GM19395 (cell line): ENCODE measurements around the gene FICD.
A peak's percentile ranks its signal among the peaks of the same experiment; 100 is the strongest.

Experiments
- ATAC-seq: cut with Tn5 transposase; IDR thresholded peaks from one replicate; pipeline ENCODE4 v1.9.1; 2021; ENCODE audit warnings: mild to moderate bottlenecking, moderate library complexity; ENCODE audit not compliant: unreplicated experiment

FICD gene

GRCh38 chr12:108565146-108565545 lies 50.1 kb downstream of the FICD start:
- ATAC-seq = no peak

GRCh38 chr12:108565976-108566375 lies 50.9 kb downstream of the FICD start:
- ATAC-seq = no peak

- no peak for ATAC-seq
Measured at GRCh38 chr12:108566452-108566851, 51.4 kb downstream of the FICD start.

GRCh38 chr12:108567406-108568337 lies 52.6 kb downstream of the FICD start:
- no peak for ATAC-seq

- ATAC-seq = peak; percentile 78
Measured at GRCh38 chr12:108568338-108569154, 53.5 kb downstream of the FICD start.
